Adrenal gland (tissue), 5 donors: ENCODE data around the gene PPP1R16B.

ENCODE experiments used
- CTCF ChIP-seq, 6 experiments: fragments of 450-650 bp in 4 of 6; fragments of 200-600 bp in 2 of 6; sonication (generic) in 1 of 6; IDR thresholded peaks; 1 replicate in 5 of 6; 2 replicates in 1 of 6; pipeline versions ENCODE4 v1.5.1 to v1.8.0; 2016 to 2021; ENCODE audit warnings: antibody characterized with exemption in 6 of 6, mild to moderate bottlenecking in 2 of 6, moderate library complexity in 1 of 6
- POLR2A ChIP-seq, 2 donors: fragments of 450-650 bp; IDR thresholded peaks; one replicate each; pipeline ENCODE4 v1.6.1; 2017; ENCODE audit warnings: antibody characterized with exemption in 2 of 2, mild to moderate bottlenecking in 2 of 2, moderate library complexity in 1 of 2
- donor health status: DM: no; HTN: no; CAD: no.

GRCh38 chr20:38969708-38970107, 164.2 kb downstream of the PPP1R16B start:
- TF ChIP-seq CTCF (IDR thresholded peaks at IDR 0.05) (no peak), POLR2A (IDR thresholded peaks at IDR 0.05) (no peak)
